Skeletal muscle tissue (tissue), 4 donors: ENCODE measurements around the gene TWF2. TPM values are rescaled to one million over a fixed set of nuclear protein-coding genes. Genes with fewer than 3 reads are reported as not detected.

Source experiments
- H3K27ac ChIP-seq: one replicate; pipeline ENCODE4 v1.7.0; 2013; ENCODE audit warnings: mild to moderate bottlenecking, low read depth, low read length, inconsistent platforms
- H3K27me3 ChIP-seq, 3 donors: one replicate each; pipeline ENCODE4 v1.7.0; 2013; ENCODE audit warnings: low read length in 3 of 3; ENCODE audit not compliant: control insufficient read depth in 3 of 3, insufficient read depth in 3 of 3
- H3K36me3 ChIP-seq, 3 donors: one replicate each; pipeline ENCODE4 v1.7.0; 2013; ENCODE audit warnings: low read length in 3 of 3; ENCODE audit not compliant: control insufficient read depth in 3 of 3, insufficient read depth in 3 of 3
- H3K4me1 ChIP-seq, 3 donors: one replicate each; pipeline ENCODE4 v1.7.0; 2013; ENCODE audit warnings: low read length in 3 of 3, mild to moderate bottlenecking in 3 of 3; ENCODE audit not compliant: control insufficient read depth in 3 of 3, insufficient read depth in 3 of 3
- H3K4me3 ChIP-seq, 3 donors: one replicate each; pipeline ENCODE4 v1.7.0; 2013; ENCODE audit warnings: low read length in 3 of 3
- H3K9ac ChIP-seq, 3 donors: one replicate each; pipeline ENCODE4 v1.7.0; 2013; ENCODE audit warnings: low read length in 3 of 3, mild to moderate bottlenecking in 3 of 3, moderate library complexity in 2 of 3, low read depth in 1 of 3
- H3K9me3 ChIP-seq, 3 donors: one replicate each; pipeline ENCODE4 v1.7.0; 2013; ENCODE audit warnings: low read length in 3 of 3; ENCODE audit not compliant: control insufficient read depth in 3 of 3
- total RNA-seq: library from RNA; depleted of rRNA; stranded (reverse); fragments of >200 nt; gene quantifications from one replicate; pipeline ENCODE4 v1.2.3, GENCODE V29; 2014
- donor health status: Osteomylitis.

The TWF2 gene
- total RNA-seq, 1 donor from 2014 or later, result 18.8 TPM

GRCh38 chr3:52210550-52211046, 28.4 kb downstream of the TWF2 start:
- H3K9me3 ChIP-seq, result no peaks in the 10 kb centered on the region
- H3K9ac ChIP-seq, result no peak overlapping the region
- peaks cover 82 to 91% (median 86%) of the 10 kb centered on the region in 3 donors for H3K36me3 ChIP-seq
- H3K4me3 ChIP-seq, result no peak overlapping the region
- H3K4me1 ChIP-seq, result peaks cover 0 to 3% (median 0%) of the 10 kb centered on the region in 3 donors
- no peak overlapping the region for H3K27ac ChIP-seq
- no peaks in the 10 kb centered on the region for H3K27me3 ChIP-seq

GRCh38 chr3:52210037-52210436, 28.9 kb downstream of the TWF2 start:
- Histone ChIP-seq H3K9ac (no peak overlapping the region), H3K27me3 (no peaks in the 10 kb centered on the region), H3K4me3 (no peak overlapping the region), H3K4me1 (no peaks in the 10 kb centered on the region), H3K36me3 (peaks cover 80 to 91% (median 86%) of the 10 kb centered on the region in 3 donors), H3K27ac (no peak overlapping the region), H3K9me3 (no peaks in the 10 kb centered on the region)

GRCh38 chr3:52208556-52208955, 30.4 kb downstream of the TWF2 start:
- Histone ChIP-seq H3K4me1 (no peaks in the 10 kb centered on the region), H3K36me3 (peaks cover 74 to 91% (median 86%) of the 10 kb centered on the region in 3 donors), H3K27me3 (no peaks in the 10 kb centered on the region), H3K4me3 (no peak overlapping the region), H3K9me3 (no peaks in the 10 kb centered on the region), H3K9ac (no peak overlapping the region), H3K27ac (no peak overlapping the region)

- no peak overlapping the region for H3K9ac ChIP-seq
Observed at GRCh38 chr3:52205727-52206372, 33.1 kb downstream of the TWF2 start.

GRCh38 chr3:52204337-52205073, 34.5 kb downstream of the TWF2 start:
- Histone ChIP-seq H3K9ac (no peak overlapping the region), H3K36me3 (peaks cover 48 to 73% (median 66%) of the 10 kb centered on the region in 3 donors), H3K4me3 (no peak overlapping the region), H3K27ac (no peak overlapping the region), H3K4me1 (peaks cover under 1 to 4% (median 3%) of the 10 kb centered on the region in 3 donors), H3K27me3 (no peaks in the 10 kb centered on the region), H3K9me3 (no peaks in the 10 kb centered on the region)

More at GRCh38 chr3:52205727-52206372, 33.1 kb downstream of the TWF2 start:
- Histone ChIP-seq H3K36me3 (peaks cover 60 to 86% (median 80%) of the 10 kb centered on the region in 3 donors), H3K4me3 (no peak overlapping the region), H3K4me1 (peaks cover 0 to 3% (median 3%) of the 10 kb centered on the region in 3 donors), H3K27ac (no peak overlapping the region), H3K27me3 (no peaks in the 10 kb centered on the region), H3K9me3 (no peaks in the 10 kb centered on the region)

GRCh38 chr3:52203701-52204100, 35.3 kb downstream of the TWF2 start:
- Histone ChIP-seq H3K4me1 (peaks cover 9 to 12% (median 11%) of the 10 kb centered on the region in 3 donors), H3K9ac (no peak overlapping the region), H3K4me3 (no peak overlapping the region), H3K9me3 (no peaks in the 10 kb centered on the region), H3K36me3 (peaks cover 48 to 71% (median 66%) of the 10 kb centered on the region in 3 donors), H3K27ac (no peak overlapping the region), H3K27me3 (no peaks in the 10 kb centered on the region)

GRCh38 chr3:52202384-52203077, 36.4 kb downstream of the TWF2 start:
- Histone ChIP-seq H3K4me3 (no peak overlapping the region), H3K9me3 (no peaks in the 10 kb centered on the region), H3K9ac (no peak overlapping the region), H3K4me1 (peaks cover 14 to 18% (median 16%) of the 10 kb centered on the region in 3 donors), H3K27me3 (no peaks in the 10 kb centered on the region), H3K36me3 (peaks cover 37 to 60% (median 55%) of the 10 kb centered on the region in 3 donors), H3K27ac (no peak overlapping the region)

- Histone ChIP-seq H3K27me3 (no peaks in the 10 kb centered on the region), H3K36me3 (peaks cover 29 to 48% (median 48%) of the 10 kb centered on the region in 3 donors), H3K9me3 (no peaks in the 10 kb centered on the region), H3K4me3 (no peak overlapping the region), H3K4me1 (peaks cover 24 to 28% (median 25%) of the 10 kb centered on the region in 3 donors), H3K9ac (no peak overlapping the region), H3K27ac (no peak overlapping the region)
Observed at GRCh38 chr3:52200981-52201679, 37.8 kb downstream of the TWF2 start.
